ENCODE measurements around the gene LRFN4.

GRCh38 chr11:66880496-66881450, 23.9 kb downstream of the LRFN4 start:
- TF ChIP-seq CTCF (IDR thresholded peaks at IDR 0.05; ENCODE audit: insufficient read depth, low read length, poor library complexity, severe bottlenecking) (no peak), EZH2phosphoT487 (conservative IDR thresholded peaks at IDR 0.05; ENCODE audit: low read length) (no peak)
